Kidney glomerular epithelial cell (primary cell): ENCODE measurements around the gene S100A4.

Experiments used
- DNase-seq: peaks from one replicate; lab custom pipeline; 2025; lab: John Stamatoyannopoulos, UW

S100A4 gene

GRCh38 chr1:153507926-153508583, 37.6 kb downstream of the S100A4 start:
- no peak for DNase-seq

GRCh38 chr1:153506831-153507413, 38.7 kb downstream of the S100A4 start:
- peak; percentile 69 for DNase-seq

- no peak for DNase-seq
Measured at GRCh38 chr1:153506386-153506785, 39.2 kb downstream of the S100A4 start.

- no peak for DNase-seq
Measured at GRCh38 chr1:153505576-153505975, 40.0 kb downstream of the S100A4 start.

- no peak for DNase-seq
Measured at GRCh38 chr1:153503766-153504165, 41.8 kb downstream of the S100A4 start.

GRCh38 chr1:153498746-153499145, 46.9 kb downstream of the S100A4 start:
- DNase-seq, result no peak

- no peak for DNase-seq
Measured at GRCh38 chr1:153495536-153495935, 50.1 kb downstream of the S100A4 start.

- no peak for DNase-seq
Measured at GRCh38 chr1:153494976-153495535, 50.5 kb downstream of the S100A4 start.
